Stimulated activated CD4-positive, alpha-beta T cell treated with anti-CD3 and anti-CD28 coated beads, Interleukin-15, amount 100 ng/mL, for 48 hours (primary cell): ENCODE data around the gene RINT1.

Experiments used
- DNase-seq, 2 donors: peaks; one replicate each; pipeline ENCODE4 v3.0.0-alpha.2; 2020; ENCODE audit warnings: low read depth in 2 of 2

RINT1 gene

DNA sequence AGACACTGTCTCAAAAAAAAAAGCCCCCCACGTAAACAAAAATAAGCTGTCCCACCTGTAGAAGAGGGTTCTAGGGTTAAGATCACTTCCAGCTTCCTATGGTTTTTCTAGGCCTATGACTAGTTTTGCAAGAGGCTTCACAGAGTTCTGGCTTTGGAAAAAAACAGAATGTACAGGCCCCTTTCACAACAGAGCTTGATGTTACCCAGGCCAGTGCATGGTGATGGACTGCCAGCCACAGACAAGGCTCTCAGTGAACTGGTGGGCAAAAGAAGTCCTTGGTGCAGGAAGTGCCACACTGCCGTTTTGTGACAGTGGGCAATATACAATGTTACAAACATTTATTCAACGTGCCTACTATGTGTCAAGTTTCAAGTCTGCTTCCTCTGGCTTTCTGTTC, 67.5 kb downstream of the RINT1 start:
- no peak for DNase-seq

DNA sequence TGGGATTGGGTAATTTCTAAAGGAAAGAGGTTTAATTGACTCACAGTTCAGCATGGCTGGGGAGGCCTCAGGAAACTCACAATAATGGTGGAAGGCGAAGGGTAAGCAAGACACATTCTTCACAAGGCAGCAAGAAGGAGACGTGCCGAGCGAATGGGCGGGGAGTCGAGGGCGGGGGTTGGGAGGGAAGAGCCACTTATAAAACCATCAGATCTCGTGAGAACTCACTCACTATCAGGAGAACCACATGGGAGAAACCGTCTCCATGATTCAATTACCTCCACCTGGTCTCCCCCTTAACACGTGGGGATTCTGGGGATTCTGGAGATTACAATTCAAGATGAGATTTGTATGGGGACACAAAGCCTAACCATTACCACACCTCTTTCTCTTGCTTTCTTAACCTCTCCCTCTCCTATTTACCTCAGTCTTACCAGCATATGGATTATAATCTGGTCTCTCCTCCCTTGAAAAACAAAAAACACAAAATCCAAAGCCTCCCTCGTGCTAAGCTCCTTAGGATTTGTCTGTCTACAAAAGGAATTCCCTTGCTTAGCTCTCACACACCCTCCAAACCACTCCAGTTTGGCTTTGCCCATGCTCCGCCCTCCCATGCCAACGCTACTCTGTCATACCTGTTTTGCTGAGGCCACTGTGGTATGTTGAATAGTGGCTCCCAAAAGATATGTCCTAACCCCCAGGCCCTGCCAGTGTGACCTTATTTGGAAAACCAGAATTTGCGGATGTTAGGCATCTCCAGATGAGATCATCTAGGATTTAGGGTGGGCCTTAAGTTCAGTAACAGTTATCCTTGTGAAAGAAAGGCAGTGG, 68.9 kb downstream of the RINT1 start:
- DNase-seq, result no peak

DNA sequence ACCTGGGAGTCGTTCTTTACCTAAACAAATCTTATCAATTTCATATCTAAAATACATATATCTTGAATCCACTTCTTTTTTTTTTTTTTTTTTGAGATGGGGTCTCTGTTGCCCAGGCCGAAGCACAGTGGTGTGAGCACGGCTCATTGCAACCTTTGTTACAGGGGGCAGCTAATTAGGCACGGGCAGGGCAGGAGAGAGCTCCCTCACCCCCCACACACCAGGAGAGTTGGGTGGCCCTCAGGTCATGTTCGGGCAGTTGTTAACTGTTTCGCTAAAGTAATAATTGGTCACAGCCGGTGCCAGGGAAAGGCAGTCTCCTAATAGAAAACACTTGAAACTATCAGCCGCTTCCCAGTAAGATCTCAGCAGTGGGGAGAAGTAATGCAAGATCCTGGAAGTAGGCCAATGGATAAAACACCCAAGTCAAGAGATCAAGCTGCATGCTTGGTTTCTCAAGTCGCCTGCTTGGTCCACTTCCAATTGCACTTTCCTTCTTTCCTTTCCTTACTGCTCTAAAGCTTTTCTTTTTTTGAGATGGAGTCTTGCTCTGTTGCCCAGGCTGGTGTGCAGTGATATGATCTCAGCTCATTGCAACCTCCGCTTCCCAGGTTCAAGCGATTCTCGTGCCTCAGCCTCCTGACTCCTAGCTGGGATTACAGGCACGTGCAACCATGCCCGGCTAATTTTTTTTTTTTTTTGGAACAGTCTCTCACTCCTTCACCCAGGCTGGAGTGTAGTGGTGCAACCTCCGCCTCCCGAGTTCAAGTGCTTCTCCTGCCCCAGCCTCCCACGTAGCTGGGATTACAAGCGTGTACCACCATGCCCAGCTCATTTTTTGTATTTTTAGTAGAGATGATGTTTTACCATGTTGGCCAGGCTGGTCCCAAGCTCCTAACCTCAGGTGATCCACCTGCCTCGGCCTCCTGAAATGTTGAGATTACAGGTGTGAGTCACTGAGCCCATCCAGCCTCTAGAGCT, 70.6 kb downstream of the RINT1 start:
- DNase-seq, result no peak

DNA sequence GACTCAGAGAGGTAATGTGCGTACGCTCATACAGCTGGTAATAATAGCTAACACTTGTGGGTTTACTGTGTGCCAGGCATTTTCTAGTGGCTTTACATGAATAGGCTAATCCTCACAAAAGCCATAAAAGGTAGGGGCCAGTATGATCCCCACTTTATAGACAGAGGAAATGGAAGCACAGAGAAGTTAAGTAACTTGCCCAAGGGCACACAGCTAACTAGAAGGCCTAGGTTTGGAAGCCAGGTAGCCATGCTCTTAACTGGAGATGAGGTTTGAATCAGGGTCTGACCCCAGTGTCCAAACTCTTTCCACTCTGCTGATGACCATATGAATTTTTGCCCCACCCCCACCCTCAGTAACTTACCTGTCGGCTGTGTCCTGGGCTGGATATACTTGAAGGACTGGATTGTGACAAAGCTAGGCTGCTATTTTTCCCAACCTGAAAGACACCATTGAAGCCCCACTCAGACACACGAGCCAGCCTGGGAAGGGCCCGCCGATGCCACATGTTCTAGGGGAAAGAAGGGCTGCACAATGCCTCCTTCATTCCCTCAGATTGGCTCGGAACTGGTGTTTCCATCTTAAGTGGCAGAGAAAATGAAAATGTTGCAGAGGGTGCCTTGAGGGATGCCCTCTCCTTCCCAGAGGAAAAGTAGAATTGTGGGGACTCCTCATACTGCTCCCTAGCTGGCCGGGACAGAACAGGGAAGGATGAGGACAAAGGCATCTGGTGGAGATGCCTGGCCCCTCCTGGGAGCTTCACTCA, 78.3 kb downstream of the RINT1 start:
- no peak for DNase-seq

DNA sequence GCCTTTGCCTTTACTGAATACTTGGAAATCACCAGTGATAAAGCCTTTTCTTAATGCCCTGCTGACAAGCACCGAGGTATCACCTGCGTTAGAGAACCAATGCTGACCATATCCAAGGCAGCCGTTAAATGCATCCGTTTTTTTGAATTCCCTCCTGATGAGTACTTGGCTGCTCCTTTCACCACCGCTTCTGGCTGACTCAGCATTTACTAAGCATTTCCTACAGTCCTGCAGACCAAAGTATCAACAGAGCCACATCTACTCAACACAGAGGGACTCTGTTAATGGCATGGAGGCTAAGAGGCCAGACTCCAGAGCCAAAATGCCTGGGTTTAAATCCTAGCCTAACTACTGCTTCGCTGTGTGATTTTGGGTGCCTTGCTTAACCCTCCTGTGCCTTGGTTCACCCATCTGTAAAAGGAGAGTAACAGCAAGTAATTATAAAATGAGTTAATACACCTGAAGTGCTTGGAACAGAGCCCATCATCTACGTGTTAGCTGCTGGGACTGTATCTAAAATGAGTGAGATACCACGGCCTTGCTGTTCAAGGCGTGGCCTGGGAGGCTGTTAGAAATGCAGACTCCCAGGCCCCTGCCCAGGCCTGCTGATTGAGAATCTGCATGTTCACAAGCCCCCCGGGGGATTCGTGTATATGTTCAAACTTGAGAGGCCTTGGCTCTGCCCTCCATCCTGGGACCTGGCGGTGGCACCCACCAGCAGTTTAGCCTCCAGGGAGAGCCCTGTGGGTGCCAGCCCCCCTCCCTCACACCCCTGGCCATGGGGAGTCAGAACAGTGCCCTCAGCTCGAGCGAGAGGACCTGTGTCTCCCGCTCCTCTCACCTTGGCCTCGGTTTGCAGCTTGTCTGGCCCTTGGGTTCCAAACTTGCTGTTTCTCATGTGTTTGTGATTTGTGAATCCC, 80.1 kb downstream of the RINT1 start:
- DNase-seq, result no peak

DNA sequence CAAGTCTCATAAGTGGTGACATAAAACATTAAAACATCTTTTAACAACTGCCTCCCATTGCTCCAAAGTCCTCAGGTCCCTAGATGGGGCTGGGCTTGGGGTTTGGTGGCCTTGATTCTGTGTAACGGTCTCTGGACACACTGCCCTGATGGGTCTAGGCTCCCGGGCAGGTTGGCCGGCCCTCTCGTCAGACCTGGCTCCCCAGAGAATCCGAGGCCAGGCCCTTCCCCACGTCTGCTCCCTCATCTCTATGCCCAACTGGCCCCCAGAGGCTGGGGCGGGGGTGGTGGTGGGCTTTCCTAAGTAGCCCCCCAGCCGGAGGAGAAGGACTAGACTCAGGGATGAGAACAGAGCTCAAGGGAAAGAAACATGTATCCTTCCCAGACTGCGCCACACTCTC, 80.8 kb downstream of the RINT1 start:
- no peak for DNase-seq

DNA sequence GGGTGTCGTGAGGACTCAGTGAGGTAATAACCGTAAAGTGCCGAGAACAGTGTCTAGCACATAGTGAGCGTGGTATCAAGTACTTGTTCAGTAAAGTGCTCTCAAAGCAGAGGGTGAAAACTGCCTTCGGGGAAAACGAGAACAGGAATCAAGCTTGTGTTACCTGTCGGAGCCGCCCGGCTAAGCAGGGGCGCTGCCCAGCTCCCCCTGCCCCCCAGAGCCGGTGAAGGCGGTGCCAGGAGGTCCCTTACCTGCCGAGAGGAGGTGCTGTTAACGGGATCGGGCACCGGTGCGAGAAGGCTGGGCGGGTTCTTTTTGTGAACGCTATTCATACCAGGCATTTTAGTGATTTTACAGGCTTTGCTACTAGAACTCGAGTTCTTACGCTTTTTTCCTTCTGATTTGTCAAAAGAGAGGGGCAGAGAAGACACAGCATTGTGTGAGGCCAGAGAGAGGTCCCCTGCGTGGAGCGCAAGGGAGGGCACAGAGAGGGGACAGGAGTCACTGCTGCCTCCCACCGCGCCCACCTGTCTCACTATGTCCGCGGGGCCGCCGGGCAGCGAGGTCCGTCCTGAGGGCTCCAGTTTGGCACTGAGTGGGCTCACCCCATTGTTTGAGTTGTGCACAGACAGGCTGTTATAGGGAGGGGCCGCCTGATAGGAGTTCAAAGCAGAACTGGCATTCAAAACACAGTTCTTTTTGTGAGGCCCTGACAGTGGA, 81.8 kb downstream of the RINT1 start:
- DNase-seq, result no peak

DNA sequence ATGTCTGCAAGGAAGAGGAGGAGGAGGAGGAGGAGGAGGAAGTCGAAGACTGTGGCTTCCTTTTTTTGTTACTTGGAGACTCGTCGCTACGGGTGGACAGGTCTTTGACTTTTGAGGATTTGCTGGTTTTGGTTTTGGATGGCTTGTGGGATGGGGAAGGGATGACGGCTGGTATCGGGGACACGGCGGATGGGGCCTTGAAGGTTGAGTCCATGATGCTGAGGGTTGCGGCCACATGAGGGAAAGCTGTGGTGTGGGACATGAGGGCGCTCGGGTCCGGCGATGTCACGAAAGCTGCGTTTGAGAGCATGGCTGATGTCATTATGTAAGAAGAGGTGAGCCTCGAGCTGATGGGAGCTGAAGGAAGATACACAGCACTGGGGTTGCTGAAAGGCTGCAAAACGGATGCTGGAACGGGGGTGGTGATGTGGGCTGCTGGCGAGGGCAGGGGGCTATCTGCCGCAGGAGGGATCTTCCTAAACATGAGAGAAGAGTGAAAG, 82.4 kb downstream of the RINT1 start:
- DNase-seq, result no peak
